OCI-LY3 (cell line): Measurements from ENCODE around the gene BABAM2.

Experiments used
- EZH2phosphoT487 ChIP-seq: fragments of 200-600 bp; shearing (Covaris generic); IDR thresholded peaks from 2 replicates; pipeline ENCODE4 v1.6.1; 2018; ENCODE audit warnings: antibody characterized with exemption, mixed run types, low read depth
- TF ChIP-seq, protein P1 (sequence below): fragments of 200-600, 300-600 bp; sonication (generic); IDR thresholded peaks from 2 replicates; pipeline ENCODE4 v1.5.1; 2014; ENCODE audit warnings: antibody characterized with exemption, low read length, low read depth

DNA sequence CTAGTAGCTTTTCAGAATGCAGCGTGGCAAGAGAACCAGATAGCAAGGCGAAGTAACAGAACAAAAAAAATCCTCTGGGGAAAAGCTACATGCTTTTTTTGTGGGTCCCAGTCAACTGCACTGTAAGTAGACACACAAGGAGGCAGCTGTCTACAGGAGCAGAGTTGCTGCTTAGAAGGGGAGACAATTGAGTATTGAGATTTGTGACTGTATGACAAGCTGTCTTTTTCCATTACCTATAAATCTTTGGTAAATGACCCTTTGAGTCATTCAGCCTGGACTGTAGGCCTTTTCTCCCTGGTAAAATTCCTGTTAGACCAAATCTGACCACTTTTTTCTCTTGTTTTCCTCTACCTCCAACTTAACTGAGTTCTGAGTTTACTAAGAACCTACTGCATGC is 358.0 kb downstream of the BABAM2 start:
- TF ChIP-seq EZH2phosphoT487, result no peak
- TF ChIP-seq, protein P1, sequence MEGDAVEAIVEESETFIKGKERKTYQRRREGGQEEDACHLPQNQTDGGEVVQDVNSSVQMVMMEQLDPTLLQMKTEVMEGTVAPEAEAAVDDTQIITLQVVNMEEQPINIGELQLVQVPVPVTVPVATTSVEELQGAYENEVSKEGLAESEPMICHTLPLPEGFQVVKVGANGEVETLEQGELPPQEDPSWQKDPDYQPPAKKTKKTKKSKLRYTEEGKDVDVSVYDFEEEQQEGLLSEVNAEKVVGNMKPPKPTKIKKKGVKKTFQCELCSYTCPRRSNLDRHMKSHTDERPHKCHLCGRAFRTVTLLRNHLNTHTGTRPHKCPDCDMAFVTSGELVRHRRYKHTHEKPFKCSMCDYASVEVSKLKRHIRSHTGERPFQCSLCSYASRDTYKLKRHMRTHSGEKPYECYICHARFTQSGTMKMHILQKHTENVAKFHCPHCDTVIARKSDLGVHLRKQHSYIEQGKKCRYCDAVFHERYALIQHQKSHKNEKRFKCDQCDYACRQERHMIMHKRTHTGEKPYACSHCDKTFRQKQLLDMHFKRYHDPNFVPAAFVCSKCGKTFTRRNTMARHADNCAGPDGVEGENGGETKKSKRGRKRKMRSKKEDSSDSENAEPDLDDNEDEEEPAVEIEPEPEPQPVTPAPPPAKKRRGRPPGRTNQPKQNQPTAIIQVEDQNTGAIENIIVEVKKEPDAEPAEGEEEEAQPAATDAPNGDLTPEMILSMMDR, result no peak
